Liver (tissue), 9 donors: ENCODE measurements around the gene DYRK1A. TPM values are rescaled to one million over a fixed set of nuclear protein-coding genes. Genes with fewer than 3 reads are reported as not detected.

ENCODE experiments used
- DNase-seq: peaks from one replicate; pipeline ENCODE4 v3.0.0-alpha.2; 2017; ENCODE audit warnings: low spot score
- H3K27ac ChIP-seq, 2 donors: one replicate each; pipeline ENCODE4 v1.7.0; 2013; ENCODE audit warnings: inconsistent platforms in 2 of 2, low read length in 2 of 2, control low read depth in 1 of 2, low read depth in 1 of 2, mild to moderate bottlenecking in 1 of 2
- H3K27me3 ChIP-seq, 4 donors: one replicate each; pipeline versions ENCODE4 v1.6.1 to v1.7.0; 2013; ENCODE audit warnings: low read length in 3 of 4, inconsistent platforms in 1 of 4, mild to moderate bottlenecking in 1 of 4, moderate library complexity in 1 of 4; ENCODE audit not compliant: control insufficient read depth in 4 of 4, insufficient read depth in 4 of 4
- H3K36me3 ChIP-seq, 4 donors: one replicate each; pipeline versions ENCODE4 v1.6.1 to v1.7.0; 2013; ENCODE audit warnings: low read length in 3 of 4, mild to moderate bottlenecking in 3 of 4, low read depth in 1 of 4, moderate library complexity in 1 of 4; ENCODE audit not compliant: control insufficient read depth in 4 of 4, insufficient read depth in 3 of 4
- H3K4me1 ChIP-seq, 4 donors: one replicate each; pipeline versions ENCODE4 v1.6.1 to v1.7.0; 2013; ENCODE audit warnings: low read length in 3 of 4, mild to moderate bottlenecking in 3 of 4, moderate library complexity in 1 of 4; ENCODE audit not compliant: control insufficient read depth in 4 of 4, insufficient read depth in 4 of 4
- H3K4me3 ChIP-seq, 3 donors: one replicate each; pipeline versions ENCODE4 v1.6.1 to v1.7.0; 2013; ENCODE audit warnings: low read length in 3 of 3, control low read depth in 1 of 3, low read depth in 1 of 3, mild to moderate bottlenecking in 1 of 3
- H3K9ac ChIP-seq, 2 donors: one replicate each; pipeline ENCODE4 v1.7.0; 2013; ENCODE audit warnings: low read length in 2 of 2, mild to moderate bottlenecking in 2 of 2, moderate library complexity in 2 of 2, control low read depth in 1 of 2, low read depth in 1 of 2
- H3K9me3 ChIP-seq, 4 donors: one replicate each; pipeline versions ENCODE4 v1.6.1 to v1.7.0; 2013; ENCODE audit warnings: low read length in 3 of 4; ENCODE audit not compliant: control insufficient read depth in 4 of 4
- ATF3 ChIP-seq: IDR thresholded peaks from 2 replicates; pipeline ENCODE4 v1.6.1; 2016; ENCODE audit warnings: antibody characterized with exemption
- CTCF ChIP-seq: fragments of 150-350 bp; IDR thresholded peaks from 2 replicates; pipeline ENCODE4 v1.5.1; 2017; ENCODE audit warnings: improper control_type of control experiment, low read depth, low read length; ENCODE audit not compliant: missing input control
- EGR1 ChIP-seq, 2 donors: IDR thresholded peaks; 2 replicates each; pipeline ENCODE4 v1.6.1; 2016 to 2018; ENCODE audit warnings: antibody characterized with exemption in 2 of 2, low read depth in 2 of 2
- FOXA1 ChIP-seq: IDR thresholded peaks from 2 replicates; pipeline ENCODE4 v1.6.1; 2016; ENCODE audit warnings: antibody characterized with exemption
- FOXA2 ChIP-seq: IDR thresholded peaks from 2 replicates; pipeline ENCODE4 v1.6.1; 2016; ENCODE audit warnings: antibody characterized with exemption
- HNF4A ChIP-seq, 2 donors: conservative IDR thresholded peaks; 2 replicates each; pipeline ENCODE4 v1.6.1; 2016; ENCODE audit warnings: antibody characterized with exemption in 2 of 2, mild to moderate bottlenecking in 2 of 2
- HNF4G ChIP-seq: IDR thresholded peaks from 2 replicates; pipeline ENCODE4 v1.6.1; 2016; ENCODE audit warnings: antibody characterized with exemption
- JUND ChIP-seq, 2 donors: IDR thresholded peaks; 2 replicates each; pipeline ENCODE4 v1.6.1; 2016; ENCODE audit warnings: antibody characterized with exemption in 2 of 2
- NR2F2 ChIP-seq: IDR thresholded peaks from 2 replicates; pipeline ENCODE4 v1.6.1; 2016; ENCODE audit warnings: antibody characterized with exemption
- RAD21 ChIP-seq, 2 donors: IDR thresholded peaks; 2 replicates each; pipeline ENCODE4 v1.6.1; 2016; ENCODE audit warnings: antibody characterized with exemption in 2 of 2, mild to moderate bottlenecking in 2 of 2
- REST ChIP-seq: IDR thresholded peaks from 2 replicates; pipeline ENCODE4 v1.6.1; 2016; ENCODE audit warnings: antibody characterized with exemption, mild to moderate bottlenecking
- RXRA ChIP-seq, 2 donors: IDR thresholded peaks; 2 replicates each; pipeline ENCODE4 v1.6.1; 2017 to 2018; ENCODE audit warnings: antibody characterized with exemption in 2 of 2, mild to moderate bottlenecking in 1 of 2
- SP1 ChIP-seq: IDR thresholded peaks from 2 replicates; pipeline ENCODE4 v1.6.1; 2018; ENCODE audit warnings: antibody characterized with exemption, mild to moderate bottlenecking
- TAF1 ChIP-seq: conservative IDR thresholded peaks from 2 replicates; pipeline ENCODE4 v1.6.1; 2016; ENCODE audit warnings: antibody characterized with exemption, mild to moderate bottlenecking
- YY1 ChIP-seq: IDR thresholded peaks from 2 replicates; pipeline ENCODE4 v1.6.1; 2016; ENCODE audit warnings: antibody characterized with exemption, mild to moderate bottlenecking
- ZBTB33 ChIP-seq: IDR thresholded peaks from 2 replicates; pipeline ENCODE4 v1.6.1; 2016; ENCODE audit warnings: antibody characterized with exemption
- WGBS: extraction: QIAGEN DNeasy Blood & Tissue Kit; methylation state at CpG from one replicate; pipeline ENCODE4 v1.1.7; 2013; 5-methylcytosine and 5-hydroxymethylcytosine counted together
- polyA plus RNA-seq, 2 donors: library from polyadenylated mRNA; stranded (reverse) in 1 of 2; unstranded in 1 of 2; fragments of 200-250 nt in 1 of 2; fragments of >200 nt in 1 of 2; fragmentation: Nextera tagmentation in 1 of 2; extraction: Ambion mirVana in 1 of 2; gene quantifications; one replicate each; pipeline versions ENCODE4 v1.2.1 to v1.2.3, GENCODE V29; 2013 to 2015
- total RNA-seq, 2 donors: library from RNA; depleted of rRNA; stranded (reverse); fragments of >200 nt; gene quantifications; one replicate each; pipeline ENCODE4 v1.2.3, GENCODE V29; 2014
- donor health status: healthy.
- donor health status: healthy.
- donor health status: healthy.
- donor health status: healthy.
- donor health status: healthy.

Gene DYRK1A
- total and polyA plus RNA-seq, 4 donors: 5.1 to 58.3 (median 22.9) TPM

GRCh38 chr21:37496972-37497371 lies 130.4 kb downstream of the DYRK1A start:
- Histone ChIP-seq H3K4me1 (no peaks in the 10 kb centered on the region), H3K27ac (no peak overlapping the region), H3K36me3 (peaks cover 7 to 16% (median 11%) of the 10 kb centered on the region in 4 donors), H3K27me3 (no peaks in the 10 kb centered on the region), H3K9me3 (no peaks in the 10 kb centered on the region), H3K9ac (no peak overlapping the region), H3K4me3 (no peak overlapping the region)
- WGBS: 89% methylated on average over 4 of the region's 4 CpGs
- no peak for DNase-seq
- peak; percentile 22 for TF ChIP-seq CTCF
- no peak for TF ChIP-seq YY1
- TF ChIP-seq RAD21 (IDR thresholded peaks at IDR 0.05): peak; percentile 49 to 70

- WGBS: 97% methylated on average over 1 of the region's 1 CpG
These were observed 132.1 kb downstream of the DYRK1A start for GRCh38 chr21:37498664-37499063.

More at GRCh38 chr21:37498664-37499063, 132.1 kb downstream of the DYRK1A start:
- H3K9me3 ChIP-seq: peaks cover 0 to 5% (median 0%) of the 10 kb centered on the region in 4 donors
- H3K27me3 ChIP-seq: no peaks in the 10 kb centered on the region
- H3K4me3 ChIP-seq: no peak overlapping the region
- H3K27ac ChIP-seq: no peak overlapping the region
- H3K36me3 ChIP-seq: peaks cover 0 to 15% (median 5%) of the 10 kb centered on the region in 4 donors
- DNase-seq: no peak
- TF ChIP-seq ATF3 (no peak), EGR1 (IDR thresholded peaks at IDR 0.05; ENCODE audit: low read depth in 2 of 2) (no peak), FOXA1 (no peak), HNF4A (conservative IDR thresholded peaks at IDR 0.05) (no peak), REST (no peak), FOXA2 (no peak), RAD21 (IDR thresholded peaks at IDR 0.05) (no peak), NR2F2 (no peak), RXRA (IDR thresholded peaks at IDR 0.05) (no peak), SP1 (no peak), JUND (IDR thresholded peaks at IDR 0.05) (no peak), CTCF (no peak), TAF1 (no peak), HNF4G (no peak), ZBTB33 (no peak)
- no peak overlapping the region for H3K9ac ChIP-seq
- H3K4me1 ChIP-seq: no peaks in the 10 kb centered on the region
